HG02884 (cell line): ENCODE data around the gene TAF8.

Source experiments
- ATAC-seq: cut with Tn5 transposase; IDR thresholded peaks from one replicate; pipeline ENCODE4 v1.9.1; 2021; ENCODE audit warnings: mild to moderate bottlenecking, moderate library complexity; ENCODE audit not compliant: unreplicated experiment

Gene TAF8

DNA sequence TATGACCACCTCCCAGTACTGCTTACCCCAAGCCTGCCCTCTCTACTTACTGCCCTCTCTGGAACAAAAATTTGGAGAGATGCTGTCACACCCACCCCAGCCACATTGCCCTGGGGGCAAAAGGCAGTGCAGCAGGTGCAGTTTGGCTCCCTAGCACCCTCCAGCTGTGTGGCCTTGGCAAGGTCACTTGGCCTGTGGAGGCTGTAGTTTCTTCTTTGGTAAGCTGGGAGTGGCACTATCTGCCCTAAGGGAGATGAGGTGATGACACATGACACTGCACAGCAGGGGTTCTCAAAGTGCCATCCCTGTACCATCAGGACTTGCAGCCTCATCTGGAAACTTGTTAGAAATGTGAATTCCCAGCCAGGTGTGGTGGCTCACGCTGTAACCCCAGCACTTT is 44.8 kb downstream of the TAF8 start:
- no peak for ATAC-seq

DNA sequence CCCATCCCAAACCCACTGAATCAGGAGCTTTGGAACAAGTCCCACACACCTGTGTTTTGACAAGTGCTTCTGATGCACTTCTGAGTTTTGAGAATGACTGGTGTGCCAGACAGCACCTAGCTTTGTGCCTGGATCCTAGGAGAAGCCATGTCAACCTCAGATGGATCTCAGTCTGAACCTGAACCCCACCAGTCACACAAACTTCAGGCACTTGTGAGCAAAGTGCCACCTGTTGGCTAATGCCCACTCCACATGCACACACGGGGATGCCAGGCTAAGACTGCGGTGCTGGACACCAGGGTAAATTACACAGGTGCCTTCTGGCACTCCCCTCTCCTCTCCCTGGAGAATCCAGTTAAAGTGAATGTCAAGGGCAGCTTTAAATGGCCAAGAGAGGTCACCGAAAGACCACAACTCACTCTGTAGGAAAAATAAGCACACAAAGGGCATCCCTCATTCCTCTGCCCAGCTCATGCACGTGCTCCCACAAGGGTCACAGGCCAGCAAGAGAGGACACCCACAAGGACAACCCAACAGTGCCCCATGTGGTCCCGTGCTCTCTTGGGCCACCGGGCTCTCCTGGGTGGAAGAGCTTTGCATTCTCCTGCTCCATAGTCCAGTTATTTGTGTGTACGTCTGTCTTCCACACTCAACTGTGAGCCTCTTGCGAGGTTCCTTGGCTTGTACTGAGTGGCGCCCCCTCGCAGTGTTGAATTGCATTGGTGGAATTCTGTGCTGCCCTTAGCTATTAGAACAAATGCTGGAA is 45.6 kb downstream of the TAF8 start:
- no peak for ATAC-seq

DNA sequence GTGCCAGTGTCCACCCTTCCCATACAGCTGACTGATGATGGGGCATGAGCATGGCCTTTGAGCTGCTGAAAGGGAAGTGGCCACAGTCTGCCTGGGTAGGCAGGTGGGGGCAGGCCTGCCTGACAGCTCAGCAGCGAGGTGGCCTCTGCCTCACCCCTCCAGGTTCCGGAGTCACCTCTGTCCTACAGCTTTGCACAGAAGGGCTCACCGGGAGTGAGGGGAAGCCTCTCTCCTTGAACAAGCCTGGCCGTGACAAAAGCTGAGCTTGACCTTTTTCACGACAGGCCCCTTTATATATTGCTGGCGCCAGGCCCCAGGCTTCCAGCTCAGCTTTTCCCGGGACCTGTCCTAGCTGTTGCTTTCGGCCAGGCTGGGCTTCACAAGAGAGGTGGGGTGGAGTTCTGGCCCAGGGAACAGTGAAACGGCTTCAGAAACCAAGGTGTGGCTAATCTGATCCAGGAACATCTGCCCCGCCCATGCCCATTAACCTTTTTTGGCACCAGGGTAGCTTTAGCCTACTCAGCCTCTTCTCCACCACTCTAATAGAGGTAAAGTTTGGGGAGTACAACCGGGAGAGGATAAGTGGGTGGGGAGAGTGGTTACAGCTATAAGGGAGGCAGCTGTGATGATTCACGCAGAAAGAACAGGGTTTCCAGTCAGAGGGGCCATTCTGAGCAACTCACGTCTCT is 49.2 kb downstream of the TAF8 start:
- ATAC-seq, result no peak

DNA sequence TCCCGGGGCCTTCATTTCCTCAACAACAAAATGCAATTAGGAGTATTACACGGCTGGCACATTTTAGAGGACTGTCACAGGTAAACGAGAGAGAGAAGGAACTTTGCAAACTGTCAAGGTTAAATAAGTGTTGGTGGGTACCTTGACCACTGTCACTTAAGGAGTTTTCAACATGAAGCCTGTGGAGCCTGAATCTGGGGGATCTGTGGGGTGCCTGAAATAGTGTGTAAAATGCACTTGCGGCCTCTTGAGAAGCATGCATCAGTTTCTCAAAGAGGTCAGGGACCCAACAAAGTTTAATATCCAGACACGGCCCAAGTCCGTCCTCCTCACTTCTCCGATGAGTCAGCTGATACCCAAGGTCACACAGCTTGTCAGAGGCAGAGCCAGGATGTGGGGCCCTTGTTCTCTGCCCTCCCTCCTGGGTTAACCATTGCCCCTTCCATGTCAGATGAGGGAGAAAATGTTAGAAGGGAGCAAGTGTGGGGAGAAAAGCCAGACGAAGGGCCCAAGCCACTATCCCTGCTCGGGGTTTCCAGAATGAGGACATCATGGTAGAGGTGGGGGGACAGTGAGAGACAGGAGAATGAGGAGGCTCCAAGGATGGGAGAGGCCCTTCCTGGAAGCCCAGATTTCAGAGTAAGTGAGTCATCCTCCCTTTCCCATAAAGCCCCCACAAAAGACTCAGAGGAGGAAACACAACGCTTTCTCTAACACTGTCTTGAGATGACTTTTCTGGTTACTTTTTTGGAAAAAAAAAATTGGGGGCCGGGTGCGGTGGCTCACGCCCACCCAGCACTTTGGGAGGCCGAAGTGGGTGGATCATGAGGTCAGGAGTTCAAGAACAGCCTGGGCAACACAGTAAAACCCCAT is 49.9 kb downstream of the TAF8 start:
- no peak for ATAC-seq

DNA sequence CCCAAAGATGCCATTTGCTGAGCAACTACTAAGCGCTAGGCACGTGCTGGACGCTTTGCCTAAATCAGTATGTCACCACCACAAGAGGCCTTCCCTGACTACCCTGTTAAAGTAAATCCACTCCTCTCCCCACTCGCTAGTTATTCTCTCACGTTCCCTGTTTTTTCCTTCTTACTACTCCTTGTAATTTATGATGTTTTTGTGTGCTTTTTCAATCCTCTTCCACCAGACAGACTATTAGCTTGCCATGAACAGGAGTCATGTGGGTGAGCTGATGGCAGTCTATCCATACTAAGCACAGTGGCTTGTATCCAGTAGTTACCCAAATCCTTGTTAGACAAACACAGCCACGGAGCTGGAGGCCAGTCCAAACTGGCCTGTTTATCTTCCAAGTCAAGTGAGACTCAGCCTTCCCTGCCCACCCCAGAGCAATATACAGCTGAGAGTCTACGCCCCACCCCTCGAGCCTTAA is 50.9 kb downstream of the TAF8 start:
- ATAC-seq, result no peak

DNA sequence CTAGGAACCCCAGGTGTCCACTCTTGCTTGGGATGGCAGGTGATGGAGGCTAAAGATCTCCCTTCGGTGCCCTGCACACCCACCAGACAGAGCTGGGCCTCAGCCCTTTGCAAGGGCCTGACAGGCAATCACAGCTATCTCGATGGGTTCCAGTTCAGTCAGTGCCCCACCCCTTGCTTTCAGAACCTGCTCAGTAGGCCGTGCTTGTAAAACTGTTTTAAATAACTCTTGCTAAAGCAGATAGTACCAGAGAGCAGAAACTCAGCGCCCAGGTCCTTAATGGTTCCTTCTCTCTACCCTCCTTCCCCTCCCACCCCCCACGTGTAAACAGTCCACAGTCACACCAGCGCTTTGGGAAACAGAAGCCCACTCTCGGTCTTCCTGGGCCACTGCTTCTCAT is 52.9 kb downstream of the TAF8 start:
- no peak for ATAC-seq

DNA sequence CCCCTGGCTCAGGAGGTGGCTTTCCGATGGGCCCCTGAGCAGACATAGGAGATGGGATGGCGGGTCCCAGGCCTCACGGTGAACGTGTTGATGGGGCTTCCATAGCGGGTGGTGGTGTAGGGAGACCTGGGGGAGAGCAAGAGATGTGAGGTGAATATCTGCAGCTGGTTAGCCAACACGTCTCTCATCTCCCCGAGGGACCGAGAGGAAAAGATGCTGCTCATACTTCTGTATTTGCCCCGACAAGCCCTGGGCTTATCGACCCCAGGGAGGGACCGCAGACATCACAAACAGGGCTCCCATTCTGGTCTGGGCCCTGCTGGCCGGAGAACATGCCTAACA is 53.4 kb downstream of the TAF8 start:
- ATAC-seq, result no peak

DNA sequence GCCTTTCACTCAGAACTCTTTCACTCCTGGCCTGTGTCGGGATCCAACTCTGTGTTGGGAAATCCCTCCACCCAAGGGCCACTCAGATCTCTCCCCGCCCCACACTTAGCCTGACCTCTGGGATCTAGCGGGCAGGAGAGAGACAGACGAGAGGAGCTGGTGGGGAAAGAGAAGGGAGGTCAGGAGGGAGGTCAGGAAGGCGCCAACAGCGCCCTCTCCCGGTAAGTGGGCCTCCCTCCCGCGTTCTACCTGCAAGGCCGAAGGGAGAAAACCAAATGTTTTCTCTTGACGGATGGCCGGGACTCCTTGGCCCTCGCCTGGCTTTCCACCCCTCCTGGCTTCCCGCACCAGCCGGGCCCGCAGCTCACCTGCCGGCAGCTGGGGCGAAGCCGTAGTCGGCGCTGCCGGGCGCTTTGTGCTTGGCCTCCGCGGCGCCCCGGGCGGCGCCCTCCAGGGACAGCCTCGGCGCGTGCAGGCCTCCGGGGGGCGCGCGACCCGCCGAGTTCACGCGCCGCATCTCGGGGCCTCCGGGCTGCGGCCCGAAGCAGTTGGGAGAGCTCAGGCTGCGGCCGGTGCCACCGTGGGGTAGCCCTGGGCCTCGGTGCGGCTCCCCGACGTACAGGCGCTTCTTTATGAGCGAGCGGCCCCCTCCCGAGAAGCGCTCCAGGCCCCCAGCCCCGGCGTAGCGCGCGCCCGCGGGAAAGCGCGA is 53.9 kb downstream of the TAF8 start:
- ATAC-seq, result peak; percentile 45

DNA sequence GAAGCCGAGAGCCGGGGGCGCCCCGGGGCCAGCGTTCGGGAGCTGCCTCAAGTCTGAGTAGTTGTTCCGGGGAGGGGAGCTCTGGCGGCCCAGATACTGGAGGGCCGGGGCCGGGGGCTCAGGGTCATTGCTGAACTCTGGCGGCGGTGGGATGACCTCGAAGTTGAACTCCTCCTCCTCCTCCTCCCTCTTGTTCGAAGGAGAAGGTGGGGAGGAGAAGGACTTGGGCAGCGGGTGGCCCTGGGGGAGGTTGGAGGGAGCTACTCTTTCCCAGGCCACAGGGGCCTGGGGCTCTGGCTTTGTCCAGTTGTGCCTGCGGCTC is 54.4 kb downstream of the TAF8 start:
- no peak for ATAC-seq

DNA sequence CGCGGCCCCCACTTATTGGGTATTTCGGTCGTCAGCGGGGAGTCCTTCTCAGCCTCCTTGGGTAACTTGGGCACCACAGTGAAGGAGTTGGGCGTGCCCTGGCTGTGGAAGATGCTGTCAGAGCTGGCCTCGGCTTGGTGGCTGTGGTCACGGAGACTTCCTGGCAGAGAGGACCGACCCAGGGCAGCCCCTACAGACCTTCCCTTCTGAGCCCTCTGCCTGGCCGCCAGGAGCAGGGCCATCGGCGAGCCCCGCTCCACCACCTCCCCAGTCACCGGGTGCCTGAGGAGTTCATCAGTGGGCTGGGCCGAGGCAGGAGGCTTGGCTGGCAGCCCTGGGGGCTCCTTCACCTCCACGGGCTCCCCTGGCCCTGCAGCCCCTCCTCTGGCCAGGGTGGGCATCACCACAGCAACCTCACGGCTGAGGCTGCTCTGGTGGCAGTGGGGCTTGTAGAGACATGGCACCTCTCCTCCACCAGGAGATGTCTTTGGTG is 54.9 kb downstream of the TAF8 start:
- no peak for ATAC-seq

DNA sequence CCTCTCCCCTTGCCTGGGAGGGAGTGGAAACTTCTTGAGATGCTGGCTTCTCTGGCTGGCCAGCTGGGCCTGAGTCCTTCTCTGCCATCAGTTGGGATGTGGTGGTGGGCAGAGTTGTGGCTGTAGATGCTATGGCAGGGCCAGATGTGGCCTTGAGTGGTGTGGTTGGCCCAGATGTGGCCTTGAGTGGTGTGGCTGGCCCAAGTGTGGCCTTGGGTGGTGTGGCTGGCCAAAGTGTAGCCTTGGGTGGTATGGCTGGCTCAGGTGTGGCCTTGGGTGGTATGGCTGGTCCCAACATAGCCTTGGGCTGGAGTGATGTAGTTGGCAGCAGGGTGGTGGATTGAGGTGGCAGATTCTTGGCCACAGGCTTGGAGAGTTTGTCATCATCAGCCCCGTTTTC is 55.4 kb downstream of the TAF8 start:
- ATAC-seq, result no peak

DNA sequence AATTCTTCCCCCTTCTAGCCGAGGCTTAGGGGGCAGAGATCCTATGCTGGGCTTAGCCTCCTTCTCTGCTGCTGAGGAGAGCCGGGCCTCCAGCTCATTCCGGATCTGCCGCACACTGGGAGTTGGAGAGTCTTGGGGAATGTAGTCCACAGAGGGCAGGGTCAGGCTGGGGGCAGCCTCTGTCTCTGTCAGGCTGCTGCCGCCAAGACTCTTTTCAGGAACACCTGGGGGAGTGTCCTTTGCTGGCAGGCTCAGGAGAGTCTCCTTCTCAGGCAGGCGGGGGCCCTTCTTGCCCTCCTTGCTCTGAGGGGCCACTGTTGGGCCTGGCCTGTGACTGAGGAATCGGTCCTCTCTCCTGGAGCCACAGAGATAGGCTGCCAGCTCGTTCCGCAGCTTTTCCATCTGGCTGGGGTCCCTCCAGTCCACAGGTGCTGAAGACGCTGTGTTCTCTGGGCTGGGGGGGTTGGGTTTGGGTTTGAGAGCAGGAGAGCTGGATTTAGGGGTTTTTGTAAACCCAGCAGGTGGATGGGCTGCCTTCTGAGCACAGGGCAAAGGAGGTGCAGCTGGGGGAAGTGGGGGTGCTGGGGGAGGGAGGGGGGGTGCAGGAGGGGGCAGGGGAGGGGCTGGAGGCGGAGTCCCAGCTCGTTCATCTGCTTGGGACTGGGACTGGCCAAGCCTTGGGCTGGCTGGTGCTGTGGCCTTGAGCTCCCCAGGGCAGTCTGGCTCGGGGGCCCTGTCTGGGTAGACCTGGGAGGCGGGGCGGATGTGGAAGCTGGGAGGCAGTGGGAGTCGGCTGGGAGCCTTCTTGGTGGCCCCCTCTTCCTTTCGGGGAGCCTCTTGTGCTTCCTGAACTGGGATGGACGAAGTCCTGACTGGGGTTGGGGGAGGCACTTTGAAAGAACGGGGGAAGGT is 56.0 kb downstream of the TAF8 start:
- no peak for ATAC-seq

DNA sequence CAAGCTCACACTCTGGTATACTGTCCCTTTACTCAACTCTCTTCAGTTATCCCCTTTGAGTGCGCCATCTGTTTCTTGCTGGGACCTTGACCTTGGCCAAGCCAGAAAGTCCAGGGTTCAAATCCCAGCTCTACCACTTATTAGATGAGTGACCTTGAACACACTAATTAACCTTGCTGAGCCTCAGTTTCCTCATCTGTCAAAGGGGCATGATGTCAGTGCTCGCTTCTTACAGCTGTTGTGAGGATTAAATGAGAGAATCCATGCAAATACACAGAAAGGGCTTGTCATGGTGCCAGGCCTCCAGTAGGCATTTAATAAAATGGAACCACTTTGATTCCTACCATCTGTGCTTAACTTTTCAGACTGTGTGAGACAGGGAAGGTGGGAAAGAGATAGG is 57.7 kb downstream of the TAF8 start:
- no peak for ATAC-seq

DNA sequence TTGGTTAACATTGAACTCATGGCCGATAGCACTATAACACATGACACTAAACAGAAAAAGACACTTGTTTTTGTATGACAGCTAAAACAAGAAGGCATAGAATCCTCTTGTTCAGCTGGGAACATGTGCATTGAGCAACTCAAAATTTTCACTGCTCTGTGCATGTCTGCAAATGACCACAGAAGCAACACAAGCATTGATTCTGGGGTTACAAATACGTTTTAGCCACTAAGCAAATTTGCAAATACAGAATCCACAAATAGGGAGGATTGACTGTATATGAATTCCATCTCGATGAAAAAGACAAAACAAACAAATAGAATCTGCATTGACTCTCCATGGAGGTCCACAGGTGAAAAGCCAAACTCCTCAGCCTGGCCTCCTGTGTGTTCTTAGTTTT is 60.4 kb downstream of the TAF8 start:
- no peak for ATAC-seq

DNA sequence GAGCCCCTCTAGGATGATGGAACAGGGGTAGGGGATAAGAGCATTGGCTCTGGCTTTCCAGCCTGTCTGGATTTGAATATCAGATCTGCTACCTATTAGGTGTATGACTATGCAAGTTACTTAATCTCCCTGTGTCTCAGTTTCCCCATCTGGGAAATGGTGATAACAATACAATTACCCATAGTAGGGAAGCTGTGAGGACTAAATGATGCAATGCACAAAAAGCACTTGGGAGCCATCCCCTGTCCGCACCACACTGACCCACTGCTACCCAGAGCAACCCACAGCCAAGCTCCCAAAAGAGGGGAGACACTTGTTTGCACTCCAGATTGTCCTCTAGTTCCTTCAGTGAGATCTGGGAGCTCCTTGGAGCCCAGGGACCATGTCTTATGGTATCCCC is 62.0 kb downstream of the TAF8 start:
- ATAC-seq, result no peak

DNA sequence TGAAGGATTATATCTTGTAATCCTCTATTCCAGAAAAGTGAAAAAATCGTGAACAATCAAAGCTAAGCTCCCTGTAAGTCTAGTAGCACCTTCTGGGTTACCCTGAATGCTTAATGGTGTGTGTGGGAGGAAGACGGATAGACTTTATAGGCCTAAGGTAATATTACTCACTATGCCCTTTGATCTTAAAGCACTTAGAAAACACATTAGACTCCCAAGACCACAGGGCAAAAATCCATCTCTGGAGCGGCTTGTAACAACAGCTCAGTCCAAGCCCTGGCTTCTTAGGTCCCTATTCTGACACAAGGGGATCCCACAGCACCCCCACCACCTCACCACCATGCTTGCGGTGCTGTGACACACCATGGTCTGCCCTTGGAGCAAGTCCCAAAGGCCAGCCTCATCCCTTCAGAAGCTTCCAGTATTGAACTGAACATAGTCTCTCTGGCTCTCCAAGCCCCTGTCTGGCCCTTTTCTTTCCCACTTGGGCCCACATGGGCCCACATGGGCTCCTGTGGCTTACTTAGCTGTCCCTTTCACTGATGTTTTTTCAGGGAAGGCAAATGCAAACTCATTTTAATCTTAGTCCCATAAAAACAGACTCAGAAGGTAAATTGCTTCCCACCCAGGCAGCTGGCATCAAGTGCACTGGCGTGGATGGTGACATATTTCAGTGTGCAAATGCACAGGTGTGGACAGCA is 63.8 kb downstream of the TAF8 start:
- ATAC-seq, result no peak

DNA sequence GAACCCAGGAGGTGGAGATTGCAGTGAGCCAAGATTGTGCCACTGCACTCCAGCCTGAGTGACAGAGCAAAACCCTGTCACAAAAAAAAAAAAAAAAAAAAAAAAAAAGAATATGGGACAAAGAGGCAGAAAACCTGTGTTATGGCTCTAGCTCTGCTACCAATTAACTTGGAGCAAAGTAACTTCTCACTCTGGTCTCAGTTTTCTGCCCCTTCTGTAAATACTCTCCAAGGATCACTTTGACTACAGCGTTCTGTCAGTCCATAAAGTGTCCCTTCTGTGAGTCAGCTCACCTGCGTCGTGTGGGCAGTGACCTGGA is 67.5 kb downstream of the TAF8 start:
- ATAC-seq, result no peak

DNA sequence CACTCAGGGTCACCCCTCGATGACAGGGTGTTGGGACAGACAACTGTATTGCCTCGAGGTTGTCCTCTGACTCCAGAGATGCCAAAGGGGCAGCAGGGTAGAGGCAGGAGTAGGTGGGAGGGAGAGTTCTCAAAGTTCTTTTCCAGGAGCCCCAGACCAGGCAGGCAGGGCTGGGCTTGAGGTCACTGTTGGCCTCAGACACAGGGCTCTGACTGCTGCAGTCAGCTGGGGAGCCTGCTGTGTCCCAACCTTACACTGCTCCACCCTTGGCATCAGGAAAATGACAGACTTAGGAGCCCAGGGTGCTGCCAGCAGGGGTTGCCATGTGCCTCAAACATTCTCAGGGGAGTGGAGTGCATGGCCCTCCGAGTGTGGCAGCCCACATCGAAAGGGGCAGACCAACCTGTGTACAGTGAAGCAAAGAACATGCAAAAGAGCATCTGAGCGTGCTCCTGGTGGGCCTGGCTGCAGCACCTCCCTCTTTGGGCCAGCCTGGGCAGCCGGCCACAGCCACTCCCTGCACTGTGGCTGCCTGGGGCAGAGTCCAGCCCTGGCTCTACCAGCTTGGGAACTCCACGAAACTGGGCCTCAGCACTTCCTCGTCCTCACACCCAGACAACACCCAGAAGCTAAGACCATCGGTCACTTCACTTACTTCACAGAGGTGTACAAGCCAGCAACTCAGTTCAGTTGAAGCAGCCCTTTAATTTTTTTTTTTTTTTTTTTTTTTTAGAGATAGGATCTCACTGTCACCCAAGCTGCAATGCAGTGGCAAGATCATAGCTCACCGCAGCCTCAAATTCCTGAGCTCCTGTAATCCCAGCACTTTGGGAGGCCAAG is 68.1 kb downstream of the TAF8 start:
- ATAC-seq, result no peak
